Pericardium fibroblast (primary cell): ENCODE results near the gene HIGD2B. TPM values are rescaled to one million over a fixed set of nuclear protein-coding genes. Genes with fewer than 3 reads are reported as not detected.

Source experiments
- total RNA-seq: library from RNA; depleted of rRNA; stranded (reverse); fragments of >200 nt; gene quantifications from 2 replicates; pipeline ENCODE4 v1.2.3, GENCODE V29; 2015

The HIGD2B gene, protein sequence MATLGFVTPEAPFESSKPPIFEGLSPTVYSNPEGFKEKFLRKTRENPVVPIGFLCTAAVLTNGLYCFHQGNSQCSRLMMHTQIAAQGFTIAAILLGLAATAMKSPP
- not detected in 2 replicates for total RNA-seq

DNA sequence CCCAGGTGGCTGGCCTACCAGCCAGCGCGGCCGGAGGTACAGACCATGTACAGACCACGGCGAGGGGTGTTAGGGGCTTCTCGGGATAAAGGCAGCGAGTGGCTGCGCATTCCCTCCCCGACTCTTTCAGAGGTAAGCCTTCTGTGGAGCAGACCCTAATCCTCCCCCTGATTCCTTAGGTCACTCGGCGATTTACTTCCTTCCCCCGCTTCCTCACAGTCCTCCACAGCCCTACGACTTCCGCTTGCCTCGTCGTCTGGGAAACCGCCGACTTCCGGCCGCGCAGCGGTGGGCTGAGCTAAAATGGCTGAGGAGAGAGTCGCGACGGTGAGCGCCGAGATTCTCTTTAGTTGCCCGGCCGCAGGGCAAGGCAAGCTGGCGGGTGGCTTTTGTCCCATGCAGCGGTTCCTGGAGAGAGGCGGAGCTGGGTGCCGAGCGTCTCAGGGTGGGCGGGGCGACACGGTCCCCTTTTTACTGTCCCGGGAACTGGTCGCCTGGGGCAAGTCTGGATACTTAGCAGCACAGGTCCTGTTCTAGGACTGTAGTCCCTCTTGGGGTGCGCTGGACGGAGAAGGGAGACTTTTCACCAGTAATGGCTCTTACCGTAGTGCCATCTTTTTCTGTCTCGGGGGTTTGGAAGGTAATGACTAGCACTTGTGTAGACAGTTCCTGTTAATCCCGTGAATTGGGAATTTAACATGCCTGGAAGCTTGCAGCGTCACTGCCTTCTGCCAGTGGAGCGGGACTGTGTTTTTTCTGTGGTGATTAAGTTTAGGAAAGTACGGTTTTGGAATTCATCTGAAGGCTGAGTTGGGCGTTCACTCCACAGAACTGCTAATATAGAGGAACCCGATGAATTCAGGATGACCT is at the start of gene HIGD2B, which contains the start of gene BBS4:
Gene HIGD2B (minus strand): TSS at position 258 of the 870 bp plus-strand sequence. CDS start 9,808 bp downstream, outside the sequence.
Gene BBS4 (plus strand): TSS at position 283 of the 870 bp plus-strand sequence. CDS start 21 bp downstream, at position 304.

DNA sequence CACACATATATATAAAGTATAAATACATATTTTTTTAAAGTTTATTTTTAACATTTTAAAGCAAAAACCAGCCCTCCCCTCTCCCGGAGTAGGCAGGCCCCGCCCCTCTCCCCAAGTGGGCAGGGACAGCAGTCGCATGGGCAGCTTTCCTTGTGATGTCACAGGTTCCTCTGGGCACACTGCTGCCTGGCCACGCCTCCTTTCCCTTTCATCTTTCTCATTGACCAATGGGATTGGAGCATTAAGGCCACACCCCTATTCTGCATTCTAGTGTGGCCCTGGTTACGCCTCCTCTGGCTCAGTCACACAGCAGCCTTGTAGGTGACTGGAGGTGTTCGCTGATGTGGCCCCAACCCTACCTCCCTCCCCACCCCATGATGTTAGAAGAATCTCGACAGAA is 31.6 kb downstream of the HIGD2B start, which contains the start of gene GOLGA6B:
Gene GOLGA6B (plus strand): TSS at position 301 of the 400 bp plus-strand sequence. CDS start 41 bp downstream, at position 342.

Other genes starting within 250 kb of the HIGD2B start
- 26.3 and 34.9 TPM in 2 replicates for gene ARIH1, start 211.9 kb downstream of the HIGD2B start, total RNA-seq
- gene GOLGA6B, start 31.5 kb downstream of the HIGD2B start, total RNA-seq: not detected in 2 replicates
- gene BBS4, start within 50 bp of the HIGD2B start, total RNA-seq: 11.6 and 29.6 TPM in 2 replicates
- gene ADPGK, start 97.6 kb upstream of the HIGD2B start, total RNA-seq: 46.8 and 54.4 TPM in 2 replicates